ENCODE results near the gene AIF1L.

DNA sequence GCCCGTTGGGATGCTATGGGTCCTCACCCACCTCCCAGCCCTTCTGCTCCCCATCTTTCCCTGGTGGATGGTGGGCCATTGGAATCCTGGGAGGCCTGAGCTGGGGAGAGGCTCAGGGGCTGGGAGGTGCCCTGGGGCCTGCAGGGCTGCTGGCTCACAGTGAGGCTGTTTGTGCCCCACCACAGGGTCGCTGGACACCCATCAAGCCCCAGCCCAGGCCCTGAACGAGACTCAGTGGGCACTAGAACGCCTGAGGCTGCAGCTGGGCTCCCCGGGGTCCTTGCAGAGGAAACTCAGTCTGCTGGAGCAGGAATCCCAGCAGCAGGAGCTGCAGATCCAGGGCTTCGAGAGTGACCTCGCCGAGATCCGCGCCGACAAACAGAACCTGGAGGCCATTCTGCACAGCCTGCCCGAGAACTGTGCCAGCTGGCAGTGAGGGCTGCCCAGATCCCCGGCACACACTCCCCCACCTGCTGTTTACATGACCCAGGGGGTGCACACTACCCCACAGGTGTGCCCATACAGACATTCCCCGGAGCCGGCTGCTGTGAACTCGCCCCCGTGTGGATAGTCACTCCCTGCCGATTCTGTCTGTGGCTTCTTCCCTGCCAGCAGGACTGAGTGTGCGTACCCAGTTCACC is 4.9 kb upstream of the AIF1L start:
- TF ChIP-seq, protein P1, sequence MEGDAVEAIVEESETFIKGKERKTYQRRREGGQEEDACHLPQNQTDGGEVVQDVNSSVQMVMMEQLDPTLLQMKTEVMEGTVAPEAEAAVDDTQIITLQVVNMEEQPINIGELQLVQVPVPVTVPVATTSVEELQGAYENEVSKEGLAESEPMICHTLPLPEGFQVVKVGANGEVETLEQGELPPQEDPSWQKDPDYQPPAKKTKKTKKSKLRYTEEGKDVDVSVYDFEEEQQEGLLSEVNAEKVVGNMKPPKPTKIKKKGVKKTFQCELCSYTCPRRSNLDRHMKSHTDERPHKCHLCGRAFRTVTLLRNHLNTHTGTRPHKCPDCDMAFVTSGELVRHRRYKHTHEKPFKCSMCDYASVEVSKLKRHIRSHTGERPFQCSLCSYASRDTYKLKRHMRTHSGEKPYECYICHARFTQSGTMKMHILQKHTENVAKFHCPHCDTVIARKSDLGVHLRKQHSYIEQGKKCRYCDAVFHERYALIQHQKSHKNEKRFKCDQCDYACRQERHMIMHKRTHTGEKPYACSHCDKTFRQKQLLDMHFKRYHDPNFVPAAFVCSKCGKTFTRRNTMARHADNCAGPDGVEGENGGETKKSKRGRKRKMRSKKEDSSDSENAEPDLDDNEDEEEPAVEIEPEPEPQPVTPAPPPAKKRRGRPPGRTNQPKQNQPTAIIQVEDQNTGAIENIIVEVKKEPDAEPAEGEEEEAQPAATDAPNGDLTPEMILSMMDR (conservative IDR thresholded peaks at IDR 0.05) = no peak
- TF ChIP-seq ZFX (IDR thresholded peaks at IDR 0.05) = no peak

Measured in C4-2B (cell line).